SK-N-SH treated with all-trans-retinoic acid at 6 μM for 48 hours (cell line): ENCODE results near the gene MRPL16.

Source experiments
- ARNTL ChIP-seq: fragments of 450-650 bp; formaldehyde crosslinking; IDR thresholded peaks from 2 replicates; pipeline ENCODE4 v1.5.0; 2020; ENCODE audit warnings: low read depth, mild to moderate bottlenecking, moderate library complexity, borderline replicate concordance
- RARB ChIP-seq: fragments of 250-450 bp; sonication (Bioruptor Pico); IDR thresholded peaks from 2 replicates; pipeline ENCODE4 v1.8.0; 2021; ENCODE audit warnings: mild to moderate bottlenecking, moderate library complexity
- TOX ChIP-seq: fragments of 250-450 bp; sonication (Bioruptor Pico); IDR thresholded peaks from 2 replicates; pipeline ENCODE4 v1.8.0; 2021; ENCODE audit warnings: mild to moderate bottlenecking, moderate library complexity, borderline replicate concordance
- ZC3H10 ChIP-seq: fragments of 250-450 bp; sonication (Bioruptor Pico); IDR thresholded peaks from 2 replicates; pipeline ENCODE4 v1.5.1; 2021; ENCODE audit warnings: mild to moderate bottlenecking, moderate library complexity
- ZFP3 ChIP-seq: fragments of 250-450 bp; sonication (Bioruptor Pico); IDR thresholded peaks from 2 replicates; pipeline ENCODE4 v1.5.0; 2020; ENCODE audit warnings: mild to moderate bottlenecking, moderate library complexity
- ZFP30 ChIP-seq: fragments of 450-650 bp; formaldehyde crosslinking; IDR thresholded peaks from 2 replicates; pipeline ENCODE4 v1.5.0; 2022; ENCODE audit warnings: mild to moderate bottlenecking, moderate library complexity
- ZNF8 ChIP-seq: fragments of 450-650 bp; formaldehyde crosslinking; IDR thresholded peaks from 2 replicates; pipeline ENCODE4 v1.5.0; 2020; ENCODE audit warnings: mild to moderate bottlenecking, moderate library complexity

DNA sequence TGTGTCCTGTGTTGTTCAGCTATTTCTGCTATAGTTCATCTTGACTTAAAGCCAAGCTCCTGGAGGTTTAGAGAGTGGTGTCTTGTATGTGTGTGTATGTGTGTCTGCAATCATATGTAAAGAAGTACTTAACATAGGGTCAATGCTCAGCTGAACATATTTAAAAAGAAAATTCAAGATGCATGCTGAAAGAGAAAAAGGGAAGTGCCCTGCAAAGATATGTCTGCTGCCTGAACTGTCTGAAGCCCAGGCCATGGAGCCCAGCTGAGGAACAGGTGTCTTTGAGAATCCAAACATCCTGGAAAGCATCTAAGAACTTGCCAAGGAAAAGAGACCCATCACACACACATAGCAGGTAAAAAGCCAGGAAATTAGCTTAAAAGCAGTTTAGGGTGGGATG is 49.1 kb upstream of the MRPL16 start:
- no peak for TF ChIP-seq ZFP30 (CRISPR knock-in tag)
- TF ChIP-seq RARB (CRISPR knock-in tag): no peak
- TF ChIP-seq ZC3H10: no peak
- TF ChIP-seq ZNF8 (CRISPR knock-in tag): no peak
- TF ChIP-seq ARNTL: no peak
- no peak for TF ChIP-seq ZFP3
- TF ChIP-seq TOX (CRISPR knock-in tag): no peak
